ENCODE measurements around the gene RAD51B. TPM values are rescaled to one million over a fixed set of nuclear protein-coding genes. Genes with fewer than 3 reads are reported as not detected.

Gene RAD51B
- total and polyA plus RNA-seq, 8 donors, result 1.8 to 30.7 (median 15.3) TPM

DNA sequence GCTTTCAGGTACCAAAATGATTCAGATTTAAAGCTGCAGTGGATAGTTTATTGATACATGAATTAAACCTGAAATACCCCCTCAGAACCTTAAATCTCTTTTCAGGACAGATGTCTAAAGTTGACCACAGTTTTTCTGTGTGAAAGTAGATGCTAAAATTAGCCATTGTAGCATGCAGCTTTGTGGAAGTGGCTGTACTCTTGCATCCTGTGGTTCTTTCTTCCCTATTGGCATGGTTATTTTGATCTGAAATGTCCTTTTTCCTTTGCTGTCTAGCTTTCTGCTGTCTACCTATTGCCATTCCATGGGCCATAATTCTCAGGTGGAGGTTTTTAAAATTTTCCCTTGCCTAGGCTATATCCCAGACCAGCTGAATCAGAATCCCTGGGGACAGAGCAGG lies 517.7 kb downstream of the RAD51B start:
- H3K4me1 ChIP-seq, result peaks cover 4 to 31% (median 13%) of the 10 kb centered on the region in 4 donors
- H3K4me3 ChIP-seq, result no peak overlapping the region
- H3K27ac ChIP-seq, result no peak overlapping the region
- no peaks in the 10 kb centered on the region for H3K27me3 ChIP-seq
- H3K36me3 ChIP-seq, result no peaks in the 10 kb centered on the region
- no peak for DNase-seq
- TF ChIP-seq POLR2A (IDR thresholded peaks at IDR 0.05), result no peak
- TF ChIP-seq EP300 (IDR thresholded peaks at IDR 0.05), result no peak
- TF ChIP-seq POLR2AphosphoS5 (IDR thresholded peaks at IDR 0.05), result no peak
- TF ChIP-seq, protein P1, sequence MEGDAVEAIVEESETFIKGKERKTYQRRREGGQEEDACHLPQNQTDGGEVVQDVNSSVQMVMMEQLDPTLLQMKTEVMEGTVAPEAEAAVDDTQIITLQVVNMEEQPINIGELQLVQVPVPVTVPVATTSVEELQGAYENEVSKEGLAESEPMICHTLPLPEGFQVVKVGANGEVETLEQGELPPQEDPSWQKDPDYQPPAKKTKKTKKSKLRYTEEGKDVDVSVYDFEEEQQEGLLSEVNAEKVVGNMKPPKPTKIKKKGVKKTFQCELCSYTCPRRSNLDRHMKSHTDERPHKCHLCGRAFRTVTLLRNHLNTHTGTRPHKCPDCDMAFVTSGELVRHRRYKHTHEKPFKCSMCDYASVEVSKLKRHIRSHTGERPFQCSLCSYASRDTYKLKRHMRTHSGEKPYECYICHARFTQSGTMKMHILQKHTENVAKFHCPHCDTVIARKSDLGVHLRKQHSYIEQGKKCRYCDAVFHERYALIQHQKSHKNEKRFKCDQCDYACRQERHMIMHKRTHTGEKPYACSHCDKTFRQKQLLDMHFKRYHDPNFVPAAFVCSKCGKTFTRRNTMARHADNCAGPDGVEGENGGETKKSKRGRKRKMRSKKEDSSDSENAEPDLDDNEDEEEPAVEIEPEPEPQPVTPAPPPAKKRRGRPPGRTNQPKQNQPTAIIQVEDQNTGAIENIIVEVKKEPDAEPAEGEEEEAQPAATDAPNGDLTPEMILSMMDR (IDR thresholded peaks at IDR 0.05), result no peak
- H3K9me3 ChIP-seq, result no peaks in the 10 kb centered on the region
- intact Hi-C loops (cut with DNase I; ENCODE audit: low total_unique reads), result no loop called here

- Histone ChIP-seq H3K4me1 (peaks cover 4 to 30% (median 10%) of the 10 kb centered on the region in 4 donors), H3K36me3 (no peaks in the 10 kb centered on the region), H3K4me3 (no peak overlapping the region), H3K27ac (no peak overlapping the region), H3K9me3 (no peaks in the 10 kb centered on the region), H3K27me3 (no peaks in the 10 kb centered on the region)
- DNase-seq, result no peak
- intact Hi-C loops (cut with DNase I; ENCODE audit: low total_unique reads), result no loop called here
- TF ChIP-seq, protein P1 (IDR thresholded peaks at IDR 0.05), result no peak
- no peak for TF ChIP-seq POLR2AphosphoS5 (IDR thresholded peaks at IDR 0.05)
- no peak for TF ChIP-seq POLR2A (IDR thresholded peaks at IDR 0.05)
- no peak for TF ChIP-seq EP300 (IDR thresholded peaks at IDR 0.05)
- 90 to 100% (median 96%) methylated on average over 1 of the region's 1 CpG for WGBS, 5 donors
Measured at GRCh38 chr14:68340262-68340661, 520.7 kb downstream of the RAD51B start.

GRCh38 chr14:68341411-68342212 lies 522.0 kb downstream of the RAD51B start:
- no peak overlapping the region for H3K27ac ChIP-seq
- no peak overlapping the region for H3K4me3 ChIP-seq
- 84 to 95% (median 86%) methylated on average over 4 of the region's 4 CpGs for WGBS, 5 donors
- TF ChIP-seq EP300 (IDR thresholded peaks at IDR 0.05) (no peak), POLR2A (IDR thresholded peaks at IDR 0.05) (no peak), POLR2AphosphoS5 (IDR thresholded peaks at IDR 0.05) (no peak)
- TF ChIP-seq, protein P1 (IDR thresholded peaks at IDR 0.05), result no peak
- no peaks in the 10 kb centered on the region for H3K36me3 ChIP-seq
- peaks cover 4 to 30% (median 10%) of the 10 kb centered on the region in 4 donors for H3K4me1 ChIP-seq
- no peaks in the 10 kb centered on the region for H3K9me3 ChIP-seq
- DNase-seq, result peak in 1 of 2 donors; percentile 45
- intact Hi-C loops (cut with DNase I; ENCODE audit: low total_unique reads), result no loop called here
- no peaks in the 10 kb centered on the region for H3K27me3 ChIP-seq

- Histone ChIP-seq H3K36me3 (no peaks in the 10 kb centered on the region), H3K4me3 (no peak overlapping the region), H3K27me3 (no peaks in the 10 kb centered on the region), H3K9me3 (no peaks in the 10 kb centered on the region), H3K4me1 (peaks cover 4 to 30% (median 12%) of the 10 kb centered on the region in 4 donors), H3K27ac (no peak overlapping the region)
- intact Hi-C loops (cut with DNase I; ENCODE audit: low total_unique reads), result no loop called here
- DNase-seq, result no peak
- WGBS, 5 donors, result 52 to 66% (median 63%) methylated on average over 3 of the region's 3 CpGs
- no peak for TF ChIP-seq POLR2A (IDR thresholded peaks at IDR 0.05)
- TF ChIP-seq, protein P1 (IDR thresholded peaks at IDR 0.05), result no peak
- no peak for TF ChIP-seq POLR2AphosphoS5 (IDR thresholded peaks at IDR 0.05)
- TF ChIP-seq EP300 (IDR thresholded peaks at IDR 0.05), result no peak
Measured at GRCh38 chr14:68342216-68342763, 522.7 kb downstream of the RAD51B start.
